NCI-H1930 (cell line): ENCODE measurements around the gene GRIN3B.

Experiments used
- DNase-seq, 2 experiments: peaks; one replicate each; lab custom pipeline; 2025; lab: John Stamatoyannopoulos, UW

Gene GRIN3B

DNA sequence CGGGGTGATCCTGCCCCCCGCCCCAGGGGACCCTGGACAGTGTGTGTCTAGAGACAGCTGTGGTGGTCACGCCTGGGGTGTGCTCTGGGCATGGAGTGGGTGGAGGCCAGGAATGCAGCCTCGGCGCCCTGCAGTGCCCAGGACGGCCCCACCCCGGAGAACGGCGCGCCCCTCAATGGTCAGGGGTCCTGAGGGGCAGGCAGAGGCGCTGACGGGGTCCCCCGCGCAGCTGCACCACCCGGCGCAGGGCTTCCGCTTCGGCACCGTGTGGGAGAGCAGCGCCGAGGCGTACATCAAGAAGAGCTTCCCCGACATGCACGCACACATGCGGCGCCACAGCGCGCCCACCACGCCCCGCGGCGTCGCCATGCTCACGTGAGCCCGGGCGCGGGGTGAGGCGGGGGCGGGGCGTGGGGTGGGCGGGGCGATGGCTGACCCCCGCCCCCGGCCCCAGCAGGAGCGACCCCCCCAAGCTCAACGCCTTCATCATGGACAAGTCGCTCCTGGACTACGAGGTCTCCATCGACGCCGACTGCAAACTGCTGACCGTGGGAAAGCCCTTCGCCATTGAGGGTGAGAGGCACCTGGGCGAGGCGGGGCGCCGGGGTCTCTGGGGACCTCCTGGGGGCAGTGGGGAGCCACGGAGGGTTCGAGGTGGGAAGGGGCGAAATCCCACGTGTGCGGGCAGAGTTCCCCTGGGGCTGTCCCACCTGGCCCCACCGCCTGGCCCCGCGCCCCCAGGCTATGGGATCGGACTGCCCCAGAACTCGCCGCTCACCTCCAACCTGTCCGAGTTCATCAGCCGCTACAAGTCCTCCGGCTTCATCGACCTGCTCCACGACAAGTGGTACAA, 7.4 kb downstream of the GRIN3B start:
- peak; percentile 27 to 35 for DNase-seq

DNA sequence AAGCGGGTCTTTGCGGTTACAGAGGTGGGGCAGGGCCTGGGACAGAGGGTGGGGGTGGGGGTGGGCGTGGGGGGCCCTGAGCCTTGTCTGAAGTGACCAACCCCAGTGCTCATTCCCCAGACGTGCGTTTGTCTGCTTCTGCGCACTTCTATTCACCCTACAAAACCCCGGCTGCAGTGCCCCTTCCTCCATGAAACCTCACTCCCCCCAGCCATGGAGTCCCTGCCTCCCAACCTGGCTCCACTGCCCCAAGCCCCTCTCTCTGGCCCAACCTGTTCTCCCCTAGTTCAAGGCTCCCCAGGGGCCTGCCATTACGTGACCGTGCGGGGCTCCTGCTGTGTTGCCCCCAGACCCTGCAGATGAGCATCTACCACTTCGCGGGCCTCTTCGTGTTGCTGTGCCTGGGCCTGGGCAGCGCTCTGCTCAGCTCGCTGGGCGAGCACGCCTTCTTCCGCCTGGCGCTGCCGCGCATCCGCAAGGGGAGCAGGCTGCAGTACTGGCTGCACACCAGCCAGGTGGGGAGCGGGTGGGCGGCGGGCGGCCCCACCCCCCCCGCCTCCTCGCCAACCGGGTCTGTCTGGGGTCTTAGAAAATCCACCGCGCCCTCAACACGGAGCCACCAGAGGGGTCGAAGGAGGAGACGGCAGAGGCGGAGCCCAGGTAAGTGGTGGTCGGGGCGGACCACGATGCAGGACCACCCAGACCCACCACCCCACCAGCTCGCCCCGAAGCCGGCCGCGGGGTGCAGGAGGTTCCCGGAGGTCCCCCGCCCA, 8.2 kb downstream of the GRIN3B start:
- DNase-seq, result no peak

DNA sequence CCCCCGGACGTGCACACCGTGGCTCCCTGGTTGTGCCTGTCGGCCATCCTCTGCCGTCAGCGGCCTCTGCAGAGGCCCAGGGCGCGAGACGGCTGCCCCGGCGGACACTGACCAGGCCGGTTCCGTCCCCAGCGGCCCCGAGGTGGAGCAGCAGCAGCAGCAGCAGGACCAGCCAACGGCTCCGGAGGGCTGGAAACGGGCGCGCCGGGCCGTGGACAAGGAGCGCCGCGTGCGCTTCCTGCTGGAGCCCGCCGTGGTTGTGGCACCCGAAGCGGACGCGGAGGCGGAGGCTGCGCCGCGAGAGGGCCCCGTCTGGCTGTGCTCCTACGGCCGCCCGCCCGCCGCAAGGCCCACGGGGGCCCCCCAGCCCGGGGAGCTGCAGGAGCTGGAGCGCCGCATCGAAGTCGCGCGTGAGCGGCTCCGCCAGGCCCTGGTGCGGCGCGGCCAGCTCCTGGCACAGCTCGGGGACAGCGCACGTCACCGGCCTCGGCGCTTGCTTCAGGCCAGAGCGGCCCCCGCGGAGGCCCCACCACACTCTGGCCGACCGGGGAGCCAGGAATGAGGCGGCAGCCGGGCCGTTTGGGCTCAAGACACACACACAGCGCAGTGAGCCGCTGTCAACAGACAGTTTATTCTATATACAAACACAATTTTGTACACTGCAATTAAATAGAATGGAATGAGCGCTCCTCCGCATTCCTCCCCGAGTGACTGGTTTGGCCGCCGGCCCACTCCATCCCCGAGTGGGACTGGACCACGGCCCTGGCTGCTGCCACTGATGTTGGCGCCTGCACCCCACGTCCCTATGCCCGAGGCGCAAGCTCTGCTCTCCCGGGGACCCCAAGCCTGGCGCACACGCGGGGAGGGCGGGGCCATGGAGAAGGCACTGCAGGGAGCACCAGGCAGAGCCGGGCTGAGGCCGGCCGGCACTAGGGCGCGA, 9.1 kb downstream of the GRIN3B start:
- DNase-seq, result no peak

DNA sequence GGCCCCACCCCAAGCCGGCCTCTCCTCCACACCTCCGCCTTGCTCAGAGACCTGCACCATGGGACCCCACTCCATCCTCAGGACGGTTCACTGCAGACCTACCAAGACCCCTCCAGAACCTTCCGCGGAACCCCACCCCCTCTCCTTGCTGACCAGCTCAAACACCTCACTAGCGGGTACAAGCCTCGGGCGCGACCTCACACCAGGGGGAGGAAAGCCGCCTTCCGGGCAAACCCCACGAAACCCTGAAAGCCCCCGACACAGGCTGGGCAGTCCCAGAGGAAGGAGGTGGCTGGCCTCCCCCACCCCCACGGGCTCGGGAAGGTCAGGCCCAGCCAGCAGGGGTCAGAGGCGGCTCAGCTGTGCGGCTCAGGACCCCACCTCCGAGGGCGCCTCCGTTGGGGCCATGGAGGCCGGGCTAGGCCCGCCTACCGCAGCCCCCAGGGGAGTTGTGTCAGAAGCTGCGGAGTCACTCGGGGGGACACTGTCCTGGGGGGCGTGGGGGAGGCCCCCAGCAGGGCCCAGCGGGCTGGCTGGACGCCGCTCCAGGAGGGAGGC, 9.8 kb downstream of the GRIN3B start:
- no peak for DNase-seq

DNA sequence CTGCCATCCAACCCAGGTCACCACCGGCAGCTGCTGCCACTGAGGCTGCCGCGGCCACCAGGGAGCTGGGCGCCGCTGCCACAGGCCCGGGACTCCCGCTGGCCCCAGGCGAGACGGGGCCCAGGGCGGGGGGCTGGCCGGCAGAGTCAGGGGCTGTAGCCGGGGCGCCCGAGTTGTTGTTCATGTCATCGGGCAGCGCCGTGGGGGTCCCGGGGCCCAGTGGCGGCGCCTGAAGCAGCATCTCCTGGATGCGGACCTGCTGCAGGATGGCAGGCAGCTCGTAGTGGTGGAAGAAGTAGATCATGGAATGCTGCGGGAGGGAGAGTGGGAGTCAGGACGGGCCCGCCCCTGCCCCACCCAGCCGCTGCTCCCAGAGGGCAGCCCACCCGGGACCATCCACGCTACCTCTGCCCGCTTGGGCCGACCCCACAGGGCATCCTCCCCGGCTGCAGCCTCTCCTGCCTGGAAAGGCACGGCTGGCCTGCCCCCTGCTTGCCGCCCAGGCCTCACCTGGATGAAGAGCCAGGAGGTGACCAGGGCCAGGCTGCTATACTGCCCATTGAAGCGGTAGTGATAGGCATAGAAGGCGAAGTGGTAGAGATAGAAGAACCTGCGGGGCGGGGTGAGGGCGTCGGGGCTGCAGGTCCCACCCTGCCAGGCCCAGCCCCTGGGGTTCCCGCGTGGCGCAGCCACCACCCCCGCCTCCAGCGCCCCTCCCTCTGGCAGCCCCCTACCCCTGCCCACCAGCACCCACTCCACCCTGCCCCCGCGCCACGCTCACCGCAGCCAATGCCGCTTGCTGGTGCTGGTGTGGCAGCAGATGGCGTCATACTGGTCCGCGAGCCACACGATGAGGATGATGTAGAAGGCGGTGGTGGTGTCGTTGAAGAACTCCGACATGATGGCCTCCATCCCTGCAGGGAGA, 10.6 kb downstream of the GRIN3B start:
- no peak for DNase-seq

DNA sequence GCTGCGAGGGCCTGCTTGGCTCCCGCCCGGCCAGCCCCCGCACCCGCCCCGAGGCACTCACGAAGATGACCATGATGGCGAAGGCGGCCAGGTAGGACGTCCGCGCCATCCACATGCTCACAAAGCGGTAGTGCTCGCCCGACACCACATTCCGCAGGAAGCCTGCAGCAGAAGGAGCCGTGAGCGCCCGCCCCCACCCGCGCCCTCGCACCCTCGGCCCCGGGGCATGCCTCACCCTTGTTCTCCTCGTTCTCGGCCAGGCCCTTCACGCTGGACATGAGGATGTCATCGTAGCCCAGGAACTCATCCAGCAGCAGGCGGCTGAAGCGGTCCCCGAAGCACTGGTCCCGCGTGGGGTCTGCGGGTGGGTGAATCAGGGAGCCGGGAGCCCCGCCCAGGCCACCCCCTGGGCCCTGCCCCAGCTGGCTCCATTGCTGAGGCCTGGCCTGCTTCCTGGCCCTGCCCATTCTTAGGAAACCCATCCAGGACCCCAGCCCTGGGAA, 11.7 kb downstream of the GRIN3B start:
- no peak for DNase-seq

DNA sequence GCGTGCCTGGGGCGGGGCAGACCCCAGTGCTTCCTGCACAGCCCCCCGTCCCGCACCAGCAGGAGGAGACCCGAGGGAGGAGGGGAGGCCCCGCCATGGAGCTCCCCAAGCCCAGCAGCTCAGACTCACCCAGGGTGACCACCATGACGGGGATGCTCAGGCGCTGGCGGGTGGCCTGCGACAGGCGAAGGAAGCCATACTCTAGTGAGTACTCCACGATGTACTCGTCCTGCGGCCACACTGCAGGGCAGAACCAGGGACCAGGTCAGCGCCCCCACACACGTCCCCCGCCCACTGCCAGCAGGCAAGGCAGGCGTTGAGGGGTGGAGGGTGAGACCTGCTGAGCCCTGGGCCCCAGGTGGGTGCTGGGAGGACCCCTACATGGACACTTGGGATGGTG, 12.1 kb downstream of the GRIN3B start:
- no peak for DNase-seq

DNA sequence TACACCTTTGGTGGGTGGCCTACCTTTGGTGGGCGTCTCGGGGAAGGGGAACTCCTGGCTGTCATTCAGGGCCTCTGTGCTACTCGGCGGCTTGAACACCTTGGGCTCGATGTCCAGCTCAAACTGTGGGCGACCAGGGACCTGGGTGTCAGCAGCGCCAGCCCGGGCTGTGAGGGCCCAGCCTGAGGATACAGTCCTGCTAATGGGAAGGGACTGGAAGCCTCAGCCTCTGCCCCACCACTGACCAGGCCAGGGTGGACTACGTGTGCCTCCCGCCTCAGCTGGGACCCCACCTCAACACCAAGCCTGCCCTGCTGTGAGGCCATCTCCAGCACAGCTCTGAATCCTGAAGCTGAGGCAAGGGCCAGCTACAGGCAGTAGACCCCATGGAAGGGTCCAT, 13.0 kb downstream of the GRIN3B start:
- DNase-seq, result no peak

DNA sequence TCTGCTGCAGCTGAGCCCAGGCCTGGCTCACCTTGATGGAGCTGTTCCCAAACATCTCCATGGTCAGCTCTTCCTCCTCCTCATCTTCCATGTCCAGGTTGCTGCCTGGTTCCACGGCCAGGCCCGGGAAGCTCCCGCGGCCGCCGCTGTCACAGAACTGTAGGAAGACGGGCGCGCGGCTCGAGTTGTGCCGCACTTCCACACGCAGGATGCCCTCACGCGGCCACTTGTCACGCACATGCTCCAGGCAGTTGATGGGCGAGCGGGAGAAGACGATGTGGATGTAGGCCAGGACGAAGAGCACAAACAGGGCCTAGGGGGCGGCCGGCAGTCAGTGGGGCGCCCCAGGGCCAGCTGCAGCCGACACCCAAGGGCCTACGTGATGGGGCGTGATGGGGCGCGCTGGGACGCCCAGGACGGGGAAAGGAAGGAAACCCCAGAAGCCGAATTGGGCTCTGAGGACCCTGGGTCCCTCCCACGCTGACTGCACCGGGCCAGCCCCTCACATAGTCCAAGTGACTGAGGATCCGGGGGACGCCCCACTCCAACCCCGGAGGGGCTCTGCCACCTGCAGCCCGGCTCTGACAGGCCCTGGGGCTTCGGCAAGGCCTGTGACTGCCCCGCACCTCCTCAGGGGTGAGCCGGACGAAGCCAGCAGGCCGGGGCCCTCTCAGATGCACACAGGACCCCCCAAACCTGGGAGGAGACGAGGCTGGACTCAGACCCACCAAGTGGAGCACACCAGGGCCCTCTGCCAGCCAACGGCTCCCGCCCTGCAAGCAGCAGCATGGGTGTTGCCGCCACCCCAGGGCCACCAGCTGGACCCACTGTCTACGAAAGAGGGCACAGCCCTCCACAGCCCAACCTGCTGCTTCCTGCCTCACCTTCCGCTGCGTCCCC, 14.2 kb downstream of the GRIN3B start:
- DNase-seq, result no peak

DNA sequence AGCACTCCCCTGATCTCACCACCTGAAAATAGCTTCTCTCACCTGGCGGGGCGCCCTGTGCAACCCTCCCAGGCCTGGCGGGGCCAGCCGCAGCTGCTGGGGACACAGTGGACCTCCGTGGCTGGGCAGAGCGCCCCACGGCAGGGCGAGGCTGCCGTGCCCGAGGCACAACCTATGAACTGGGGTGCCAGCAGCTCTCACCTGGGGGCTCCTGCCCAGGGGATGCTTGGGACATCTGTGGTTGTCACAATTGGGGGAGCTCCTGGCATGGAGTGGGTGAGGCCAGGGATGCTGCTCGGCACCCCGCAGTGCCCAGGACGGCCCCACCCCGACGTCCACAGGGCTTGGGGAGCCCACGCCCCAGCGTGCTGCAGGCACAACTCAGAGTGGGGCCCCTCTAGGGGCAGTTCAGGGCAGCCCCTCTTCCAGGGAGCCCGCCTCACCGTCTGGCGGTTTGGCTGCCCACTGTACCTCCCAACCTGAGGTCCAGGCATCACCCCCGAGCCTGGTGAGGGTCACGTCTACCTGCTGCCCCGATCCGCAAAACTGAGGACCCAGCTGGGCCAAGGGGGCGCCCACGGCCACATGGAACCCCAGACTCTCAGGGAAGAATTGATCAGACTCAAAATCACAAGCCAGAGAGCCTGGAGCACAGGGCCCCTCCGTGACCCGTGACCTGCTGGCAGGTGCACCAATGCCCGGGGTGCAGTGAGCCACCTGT, 15.0 kb downstream of the GRIN3B start:
- no peak for DNase-seq

DNA sequence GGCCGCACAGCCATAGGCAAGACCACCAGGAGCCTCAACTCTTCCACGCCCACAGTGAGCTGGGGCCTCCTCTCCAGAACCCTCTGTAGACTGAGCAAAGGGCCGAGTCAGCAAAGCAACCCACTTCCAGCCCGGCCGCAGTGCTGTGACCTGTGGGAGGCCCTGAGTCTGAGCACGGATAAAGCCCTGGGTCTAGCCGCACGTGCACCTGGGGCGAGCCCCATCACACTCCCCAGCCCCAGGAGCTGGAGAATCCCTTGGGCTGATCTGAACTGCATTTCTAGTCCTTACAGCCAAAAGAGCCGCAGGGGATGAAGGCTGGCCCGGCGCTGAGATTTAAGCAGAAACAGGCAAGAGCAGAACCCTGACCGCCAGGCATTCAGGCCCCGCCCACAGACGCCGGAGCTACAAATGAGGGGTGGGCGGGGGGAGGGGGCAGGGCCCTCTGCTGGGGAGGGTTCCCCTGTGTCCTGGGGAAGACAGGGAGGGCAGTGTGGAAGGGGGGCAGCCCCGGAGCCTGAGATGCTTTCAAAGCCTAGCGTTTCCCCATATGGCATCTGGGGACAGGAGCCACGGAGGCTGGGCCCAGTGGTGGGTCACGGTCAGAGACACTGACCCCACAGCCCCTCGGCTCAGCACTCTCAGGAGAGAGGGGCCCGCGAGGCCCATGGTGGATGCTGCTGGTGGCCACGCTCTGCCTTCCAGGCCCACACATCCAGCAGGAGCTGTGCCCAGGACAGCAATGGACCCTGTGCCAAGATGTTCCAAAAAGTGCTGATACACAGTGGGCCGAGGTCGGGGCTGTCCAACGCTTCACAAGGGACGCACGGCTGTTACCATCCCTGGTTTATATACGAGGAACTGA, 15.8 kb downstream of the GRIN3B start:
- no peak for DNase-seq

DNA sequence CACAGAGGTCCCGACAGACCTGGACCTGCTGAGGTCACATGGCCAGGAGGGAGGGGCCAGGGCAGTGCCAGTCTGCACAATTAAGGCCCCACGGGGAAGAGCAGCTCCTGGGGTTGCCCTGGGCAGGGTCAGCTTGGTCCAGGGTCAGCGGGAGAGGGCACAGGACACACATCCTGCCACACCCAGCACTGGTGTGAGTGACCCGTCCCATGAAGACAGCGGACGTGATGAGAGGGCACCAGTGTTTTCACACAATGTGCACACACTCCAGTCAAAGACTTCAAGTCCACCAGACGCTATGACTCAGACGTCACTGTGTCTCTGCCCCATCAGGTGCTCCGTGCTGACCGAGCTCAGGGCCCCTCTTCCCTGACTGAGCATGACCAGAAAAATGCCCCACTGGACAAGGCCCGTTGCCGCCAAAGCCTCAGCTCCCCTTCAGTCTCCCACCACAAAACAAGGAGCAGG, 16.5 kb downstream of the GRIN3B start:
- no peak for DNase-seq

DNA sequence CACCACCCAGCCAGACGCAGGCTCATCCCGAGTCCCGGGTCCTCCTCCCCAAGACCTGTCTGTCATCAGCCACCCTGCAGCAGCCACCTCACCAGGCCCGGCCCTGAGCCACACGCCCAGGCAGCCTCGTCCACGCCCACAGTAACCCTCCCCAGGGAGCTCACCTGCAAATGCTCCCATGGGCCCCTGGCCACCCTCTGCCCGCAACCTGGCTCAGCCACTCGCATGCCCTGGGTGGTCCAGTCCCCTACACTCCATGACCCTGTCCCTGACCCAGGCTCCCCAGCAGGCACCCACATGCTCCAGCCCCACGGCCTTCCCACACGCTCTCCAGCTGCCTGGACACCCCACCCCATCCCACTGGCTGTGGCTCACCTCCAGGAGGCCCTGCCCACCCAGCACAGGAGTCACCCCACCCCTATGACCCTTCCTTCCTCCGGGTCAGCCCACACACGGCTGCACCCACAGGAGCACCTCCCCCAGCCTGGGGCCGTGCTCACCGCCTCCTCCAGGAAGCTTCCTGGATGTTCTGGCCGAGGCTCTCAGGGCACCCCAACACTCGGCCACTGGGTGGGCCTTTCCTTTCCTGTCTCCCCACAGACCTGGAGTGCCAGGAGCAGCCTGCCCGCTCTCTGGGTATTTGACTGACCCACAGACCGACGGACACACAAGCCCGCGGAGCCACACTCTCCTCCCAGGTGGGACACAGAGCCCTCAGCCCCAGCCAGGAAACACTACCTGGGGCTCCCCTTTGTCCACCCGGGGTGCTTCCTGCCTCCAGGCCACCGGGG, 17.1 kb downstream of the GRIN3B start:
- no peak for DNase-seq

DNA sequence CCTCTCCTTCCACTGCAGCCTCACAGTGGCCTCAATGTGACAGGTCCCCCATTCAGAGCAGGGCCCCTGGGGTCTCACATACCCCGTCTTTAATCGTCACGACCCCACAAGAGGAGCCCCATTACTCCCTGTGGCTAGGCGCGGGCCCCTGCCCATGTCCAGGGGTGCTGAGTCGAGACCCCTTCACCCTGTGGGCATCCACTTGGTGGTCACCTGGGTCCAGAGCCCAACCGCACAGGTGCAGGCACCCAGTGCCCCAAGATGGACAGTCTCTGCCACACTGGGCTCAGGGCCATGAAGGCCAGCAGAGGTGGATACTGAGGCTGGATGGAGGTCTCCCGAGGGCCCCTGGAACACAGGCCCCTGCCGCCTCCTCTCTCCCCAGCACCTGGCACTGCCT, 17.7 kb downstream of the GRIN3B start:
- DNase-seq, result no peak

DNA sequence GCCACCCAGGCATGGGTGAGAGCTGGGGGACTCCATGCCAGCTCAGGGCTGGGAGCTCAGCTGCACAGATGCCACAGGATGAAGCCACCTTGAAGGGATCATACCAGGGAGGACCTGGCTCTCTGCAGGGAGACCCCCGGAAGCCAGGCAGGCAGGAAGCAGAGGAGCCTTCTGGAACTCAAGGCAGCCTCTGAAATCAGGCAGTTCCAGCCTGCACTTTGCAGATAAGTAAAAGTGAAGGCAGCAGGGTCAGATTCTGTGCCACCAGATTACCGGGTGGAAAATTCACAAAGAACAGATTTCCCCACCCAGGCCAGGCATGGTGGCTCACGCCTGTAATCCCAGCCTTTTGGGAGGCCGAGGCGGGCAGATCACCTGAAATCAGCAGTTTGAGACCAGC, 18.2 kb downstream of the GRIN3B start:
- DNase-seq, result no peak

DNA sequence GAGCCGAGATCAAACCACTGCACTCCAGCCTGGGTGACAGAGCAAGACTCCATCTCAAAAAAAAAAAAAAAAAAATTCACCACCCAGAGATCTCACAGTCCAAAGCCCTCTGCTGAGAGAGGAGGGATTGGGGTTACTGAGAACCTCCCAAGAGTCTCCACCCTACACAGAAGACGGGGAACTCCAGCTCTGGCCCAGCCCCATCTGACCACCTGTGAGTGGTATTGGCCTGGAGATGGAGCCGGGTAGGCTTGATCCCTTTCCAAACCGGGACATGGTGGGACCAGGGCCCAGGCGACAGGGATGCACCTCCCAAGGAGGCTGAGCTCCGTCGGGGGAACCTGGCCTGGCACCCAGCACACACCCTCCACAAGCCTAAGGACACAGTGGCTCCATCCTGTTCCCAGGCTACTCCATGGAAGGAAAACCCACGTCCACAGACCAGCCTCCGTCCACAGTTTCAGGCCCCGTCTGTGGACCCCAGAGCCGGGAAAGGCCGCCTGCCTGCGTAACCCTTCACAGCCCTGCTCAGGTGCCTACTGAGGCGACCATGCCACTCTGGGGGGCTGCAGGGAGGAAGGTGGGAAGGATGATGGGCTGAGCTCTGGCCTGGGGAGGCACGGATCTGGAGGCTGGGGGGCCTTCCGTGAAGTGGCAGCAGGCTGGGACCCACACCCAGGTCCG, 18.9 kb downstream of the GRIN3B start:
- no peak for DNase-seq

DNA sequence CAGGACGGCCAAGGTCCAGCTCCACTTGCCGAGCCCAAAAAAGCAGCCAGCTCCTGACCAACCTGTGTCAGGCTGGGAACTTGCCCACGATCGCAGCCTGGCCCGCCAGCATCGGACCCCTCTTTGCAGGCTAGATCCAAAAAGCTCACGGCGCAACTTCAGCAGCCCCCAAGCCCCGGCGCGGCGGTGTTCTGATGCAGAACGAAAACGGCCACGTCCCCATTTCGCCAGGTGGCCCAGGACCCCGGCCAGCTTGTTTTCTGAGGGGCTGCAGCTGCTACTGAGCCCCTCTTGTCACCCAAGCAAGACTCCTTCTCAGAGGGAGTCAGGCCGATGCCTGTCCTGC, 19.4 kb downstream of the GRIN3B start:
- no peak for DNase-seq
